ENCODE results near the gene ST7.

DNA sequence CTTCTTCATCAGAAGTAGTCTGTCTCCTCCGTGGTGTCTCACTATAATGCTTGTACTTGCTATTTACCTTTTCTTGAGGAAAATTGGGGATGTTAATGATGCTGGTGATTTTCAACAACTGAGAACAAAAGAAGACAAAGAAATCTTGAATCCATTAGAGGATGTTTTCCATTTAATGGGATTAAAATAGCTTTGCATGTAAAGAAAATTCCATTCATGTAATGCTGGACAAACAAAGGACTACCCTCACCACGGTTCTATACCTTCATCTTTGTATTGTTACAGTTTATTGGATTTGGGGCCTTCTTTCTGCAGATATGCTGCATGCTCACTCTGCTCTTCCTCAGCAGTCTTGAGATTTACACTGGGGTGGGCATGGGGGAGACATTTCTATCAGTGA lies 241.1 kb downstream of the ST7 start:
- no peak for TF ChIP-seq CTCF (IDR thresholded peaks at IDR 0.05)
- no peak for TF ChIP-seq EZH2 (IDR thresholded peaks at IDR 0.05; ENCODE audit: borderline replicate concordance, insufficient read depth, low read depth, low read length, poor library complexity, severe bottlenecking)
